ENCODE measurements around the gene ABCA13.

- TF ChIP-seq CTCF (conservative IDR thresholded peaks at IDR 0.05 in 1 of 2, IDR thresholded peaks at IDR 0.05 in 1 of 2; ENCODE audit: extremely low read depth in 1 of 2, insufficient read depth in 1 of 2, low read depth in 1 of 2, low read length in 2 of 2) (no peak), EZH2 (IDR thresholded peaks at IDR 0.05; ENCODE audit: borderline replicate concordance, low read length) (no peak)
Measured at GRCh38 chr7:48301201-48301600, 129.9 kb downstream of the ABCA13 start.
